Smooth muscle cell (in vitro differentiated cells): ENCODE data around the gene MAGI2. TPM values are rescaled to one million over a fixed set of nuclear protein-coding genes. Genes with fewer than 3 reads are reported as not detected.
A peak's percentile ranks its signal among the peaks of the same experiment; 100 is the strongest.

Experiments
- DNase-seq: peaks from one replicate; lab custom pipeline; 2025; ENCODE audit not compliant: unreplicated experiment; lab: John Stamatoyannopoulos, UW
- H2AFZ ChIP-seq: fragments of 200-600 bp; sonication (generic); 2 replicates; pipeline ENCODE4 v1.6.0; 2016; ENCODE audit warnings: antibody characterized with exemption, low read depth, mild to moderate bottlenecking
- H3F3A ChIP-seq: fragments of 200-600 bp; sonication (generic); 2 replicates; pipeline ENCODE4 v1.6.0; 2017; ENCODE audit warnings: antibody characterized with exemption, low read depth
- H3K27ac ChIP-seq: fragments of 200-600 bp; sonication (generic); 2 replicates; pipeline ENCODE4 v1.5.1; 2016; ENCODE audit warnings: low read depth, mild to moderate bottlenecking
- H3K27me3 ChIP-seq: fragments of 200-600 bp; sonication (generic); 2 replicates; pipeline ENCODE4 v1.6.1; 2016; ENCODE audit warnings: low read depth, mild to moderate bottlenecking
- H3K36me3 ChIP-seq: fragments of 200-600 bp; sonication (generic); 2 replicates; pipeline ENCODE4 v1.5.1; 2016; ENCODE audit warnings: low read depth
- H3K4me1 ChIP-seq: fragments of 200-600 bp; sonication (generic); 2 replicates; pipeline ENCODE4 v1.5.1; 2016; ENCODE audit warnings: low read depth
- H3K4me2 ChIP-seq: fragments of 200-600 bp; sonication (generic); 2 replicates; pipeline ENCODE4 v1.6.0; 2016; ENCODE audit warnings: mild to moderate bottlenecking
- H3K4me3 ChIP-seq: fragments of 200-600 bp; sonication (generic); 2 replicates; pipeline ENCODE4 v1.5.1; 2016; ENCODE audit warnings: mild to moderate bottlenecking
- H3K79me2 ChIP-seq: fragments of 200-600 bp; sonication (generic); 2 replicates; pipeline ENCODE4 v1.6.0; 2016; ENCODE audit warnings: low read depth, mild to moderate bottlenecking
- H3K9ac ChIP-seq: fragments of 200-600 bp; sonication (generic); 2 replicates; pipeline ENCODE4 v1.6.0; 2016; ENCODE audit warnings: low read depth
- H3K9me3 ChIP-seq: fragments of 200-600 bp; sonication (generic); replicated peaks from 2 replicates; pipeline ENCODE4 v1.5.1; 2016; ENCODE audit warnings: low read depth
- H4K20me1 ChIP-seq: fragments of 200-600 bp; sonication (generic); 2 replicates; pipeline ENCODE4 v1.6.0; 2016; ENCODE audit warnings: low read depth
- CTCF ChIP-seq: fragments of 200-600 bp; sonication (generic); IDR thresholded peaks from 2 replicates; pipeline ENCODE4 v1.5.1; 2017; ENCODE audit warnings: borderline replicate concordance, mild to moderate bottlenecking, antibody characterized with exemption; ENCODE audit not compliant: insufficient read depth, poor library complexity, severe bottlenecking
- WGBS: methylation state at CpG from one replicate; pipeline ENCODE4 v1.1.7; 2016; ENCODE audit warnings: low lambda C conversion rate; 5-methylcytosine and 5-hydroxymethylcytosine counted together
- polyA plus RNA-seq: library from polyadenylated mRNA; unstranded; fragments of >200 nt; fragmentation: Nextera tagmentation; extraction: Ambion mirVana; gene quantifications from 2 replicates; pipeline ENCODE4 v1.2.1, GENCODE V29; 2016
- total RNA-seq: library from RNA; depleted of rRNA; stranded (reverse); fragments of >200 nt; gene quantifications from 2 replicates; pipeline ENCODE4 v1.2.3, GENCODE V29; 2014

The MAGI2 gene
- total and polyA plus RNA-seq, 2 experiments from 2014 or later, result 3.4 to 10.7 TPM

GRCh38 chr7:78103475-78103874 is 1350.0 kb downstream of the MAGI2 start:
- Histone ChIP-seq H3K9me3 (peaks cover 7% of the 10 kb centered on the region), H3K4me3 (no peak overlapping the region), H3K79me2 (no peaks in the 10 kb centered on the region), H3K27me3 (no peaks in the 10 kb centered on the region), H3K27ac (no peak overlapping the region), H2AFZ (no peak overlapping the region), H3K4me2 (no peak overlapping the region), H3K4me1 (peaks cover 14% of the 10 kb centered on the region), H3K9ac (no peak overlapping the region), H3F3A (peaks cover 5% of the 10 kb centered on the region), H4K20me1 (no peaks in the 10 kb centered on the region), H3K36me3 (no peaks in the 10 kb centered on the region)
- no peak for TF ChIP-seq CTCF
- WGBS, result 88% methylated on average over 4 of the region's 4 CpGs
- no peak for DNase-seq

GRCh38 chr7:78101076-78101475 is 1352.4 kb downstream of the MAGI2 start:
- Histone ChIP-seq H3K27ac (peak overlapping the region; percentile 92), H3K4me3 (no peak overlapping the region), H2AFZ (no peak overlapping the region), H3K36me3 (no peaks in the 10 kb centered on the region), H3K79me2 (no peaks in the 10 kb centered on the region), H3K9me3 (no peaks in the 10 kb centered on the region), H3F3A (peaks cover 5% of the 10 kb centered on the region), H3K4me1 (peaks cover 14% of the 10 kb centered on the region), H3K4me2 (no peak overlapping the region), H3K27me3 (no peaks in the 10 kb centered on the region), H4K20me1 (no peaks in the 10 kb centered on the region), H3K9ac (no peak overlapping the region)
- TF ChIP-seq CTCF, result no peak
- no peak for DNase-seq

- H3K4me2 ChIP-seq, result peak overlapping the region; percentile 61
- no peak overlapping the region for H2AFZ ChIP-seq
- H3K79me2 ChIP-seq, result no peaks in the 10 kb centered on the region
- no peak for TF ChIP-seq CTCF
- no peaks in the 10 kb centered on the region for H3K36me3 ChIP-seq
- no peak for DNase-seq
- H3F3A ChIP-seq, result peaks cover 5% of the 10 kb centered on the region
- H3K9ac ChIP-seq, result peak overlapping the region; percentile 61
- H3K27ac ChIP-seq, result peak overlapping the region; percentile 92
- H3K4me1 ChIP-seq, result peaks cover 14% of the 10 kb centered on the region
- no peaks in the 10 kb centered on the region for H3K27me3 ChIP-seq
- H3K9me3 ChIP-seq, result no peaks in the 10 kb centered on the region
- H3K4me3 ChIP-seq, result no peak overlapping the region
- H4K20me1 ChIP-seq, result no peaks in the 10 kb centered on the region
- WGBS, result 43% methylated on average over 3 of the region's 3 CpGs
Measured at GRCh38 chr7:78099715-78100394, 1353.6 kb downstream of the MAGI2 start.

GRCh38 chr7:78095549-78095948 is 1357.9 kb downstream of the MAGI2 start:
- peak overlapping the region; percentile 21 for H3K4me2 ChIP-seq

More at GRCh38 chr7:78095549-78095948, 1357.9 kb downstream of the MAGI2 start:
- Histone ChIP-seq H3K9ac (no peak overlapping the region), H4K20me1 (no peaks in the 10 kb centered on the region), H3K79me2 (no peaks in the 10 kb centered on the region), H3K9me3 (no peaks in the 10 kb centered on the region), H3K36me3 (no peaks in the 10 kb centered on the region), H2AFZ (no peak overlapping the region), H3K4me3 (no peak overlapping the region), H3F3A (peaks cover 5% of the 10 kb centered on the region), H3K27ac (peak overlapping the region; percentile 57), H3K4me1 (peaks cover 11% of the 10 kb centered on the region), H3K27me3 (no peaks in the 10 kb centered on the region)
- DNase-seq, result no peak
- TF ChIP-seq CTCF, result peak; percentile 28
